RCC 7860 (cell line): ENCODE measurements around the gene KLHL2.

ENCODE experiments used
- DNase-seq: peaks from one replicate; pipeline ENCODE4 v3.0.0-alpha.2; 2015; ENCODE audit warnings: low spot score
- FAIRE-seq: peaks from 2 replicates; lab custom pipeline; 2012; peaks lifted over from hg19 to GRCh38; lab: Jason Lieb, UNC

The KLHL2 gene

GRCh38 chr4:165359506-165359905 lies 152.1 kb downstream of the KLHL2 start:
- FAIRE-seq (no peak), DNase-seq (no peak)

- DNase-seq = peak; percentile 8
- FAIRE-seq = no peak
These were observed 152.8 kb downstream of the KLHL2 start for GRCh38 chr4:165360041-165360695.

GRCh38 chr4:165360985-165361670 lies 153.8 kb downstream of the KLHL2 start:
- FAIRE-seq (no peak), DNase-seq (no peak)

GRCh38 chr4:165361810-165362209 lies 154.4 kb downstream of the KLHL2 start:
- DNase-seq = no peak
- no peak for FAIRE-seq

GRCh38 chr4:165364452-165365080 lies 157.2 kb downstream of the KLHL2 start:
- FAIRE-seq (no peak), DNase-seq (no peak)

GRCh38 chr4:165367040-165367439 lies 159.7 kb downstream of the KLHL2 start:
- no peak for DNase-seq
- FAIRE-seq = no peak

- DNase-seq = no peak
- FAIRE-seq = no peak
These were observed 160.8 kb downstream of the KLHL2 start for GRCh38 chr4:165368114-165368513.

- no peak for FAIRE-seq
- DNase-seq = no peak
These were observed 161.2 kb downstream of the KLHL2 start for GRCh38 chr4:165368567-165368966.

GRCh38 chr4:165369522-165369921 lies 162.2 kb downstream of the KLHL2 start:
- FAIRE-seq (no peak), DNase-seq (no peak)

GRCh38 chr4:165370530-165370929 lies 163.2 kb downstream of the KLHL2 start:
- FAIRE-seq (no peak), DNase-seq (no peak)
